ENCODE measurements around the gene PTPRN2. TPM values are rescaled to one million over a fixed set of nuclear protein-coding genes. Genes with fewer than 3 reads are reported as not detected.

The PTPRN2 gene
- total RNA-seq, 1 experiment from 2014 or later, result not detected

DNA sequence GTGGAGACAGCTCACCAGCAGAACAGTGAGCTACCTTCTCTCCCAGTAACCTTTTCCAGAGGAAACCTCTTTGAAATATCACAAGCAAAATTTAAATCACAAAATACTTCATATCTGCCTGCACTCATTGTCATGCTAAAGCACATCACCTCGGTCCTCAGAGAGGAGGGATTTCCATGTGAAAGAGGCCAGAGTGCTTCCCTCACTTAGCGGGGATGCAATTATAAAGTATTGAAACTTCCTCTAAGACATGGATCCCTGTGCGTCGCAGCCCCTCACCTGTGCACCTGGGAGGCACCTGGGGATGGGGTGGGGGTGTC is 792.9 kb downstream of the PTPRN2 start:
- no peaks in the 10 kb centered on the region; the same call in 1 of the 2 replicates for H4K20me1 ChIP-seq (ENCODE audit: insufficient read depth)
- H3F3A ChIP-seq (ENCODE audit: insufficient read depth, low read depth), result no peaks in the 10 kb centered on the region
- H3K27me3 ChIP-seq (ENCODE audit: insufficient read depth, low read depth), result peaks cover 96% of the 10 kb centered on the region
- POLR2A ChIA-PET (ENCODE audit: unreplicated experiment), result no interaction called here
- no peaks in the 10 kb centered on the region for H3K4me1 ChIP-seq (replicated peaks; ENCODE audit: insufficient read depth)
- no peak overlapping the region for H3K27ac ChIP-seq
- no peaks in the 10 kb centered on the region for H3K36me3 ChIP-seq (ENCODE audit: low read depth)
- no peak overlapping the region for H3K4me2 ChIP-seq
- no peak overlapping the region for H3K4me3 ChIP-seq
- H3K9me3 ChIP-seq (ENCODE audit: insufficient read depth, low read depth), result no peaks in the 10 kb centered on the region
- no peak for DNase-seq
- H3K9me2 ChIP-seq (ENCODE audit: insufficient read depth), result no peaks in the 10 kb centered on the region
- H3K79me2 ChIP-seq (ENCODE audit: low read depth), result no peaks in the 10 kb centered on the region
- intact Hi-C loops (cut with micrococcal nuclease; ENCODE audit: unreplicated experiment), result no loop called here
- TF ChIP-seq CTCF (conservative IDR thresholded peaks at IDR 0.05), result no peak
- TF ChIP-seq EZH2 (IDR thresholded peaks at IDR 0.05; ENCODE audit: low read depth), result no peak
- BruUV-seq (replicated peaks), result no TSS peak
- CTCF ChIA-PET, result no interaction called here
- no peak overlapping the region for H2AFZ ChIP-seq

- no peak overlapping the region for H2AFZ ChIP-seq
- intact Hi-C loops (cut with micrococcal nuclease; ENCODE audit: unreplicated experiment), result no loop called here
- no peak for DNase-seq
- H3K4me3 ChIP-seq, result no peak overlapping the region
- TF ChIP-seq EZH2 (IDR thresholded peaks at IDR 0.05; ENCODE audit: low read depth), result no peak
- TF ChIP-seq CTCF (conservative IDR thresholded peaks at IDR 0.05), result no peak
- H3K4me2 ChIP-seq, result no peak overlapping the region
- peaks cover 96% of the 10 kb centered on the region for H3K27me3 ChIP-seq (ENCODE audit: insufficient read depth, low read depth)
- no peaks in the 10 kb centered on the region for H3K4me1 ChIP-seq (replicated peaks; ENCODE audit: insufficient read depth)
- H4K20me1 ChIP-seq (ENCODE audit: insufficient read depth), result no peaks in the 10 kb centered on the region; the same call in 1 of the 2 replicates
- H3K79me2 ChIP-seq (ENCODE audit: low read depth), result no peaks in the 10 kb centered on the region
- BruUV-seq (replicated peaks), result no TSS peak
- CTCF ChIA-PET, result no interaction called here
- H3K36me3 ChIP-seq (ENCODE audit: low read depth), result no peaks in the 10 kb centered on the region
- no peak overlapping the region for H3K27ac ChIP-seq
- H3K9me2 ChIP-seq (ENCODE audit: insufficient read depth), result no peaks in the 10 kb centered on the region
- no peaks in the 10 kb centered on the region for H3K9me3 ChIP-seq (ENCODE audit: insufficient read depth, low read depth)
- POLR2A ChIA-PET (ENCODE audit: unreplicated experiment), result no interaction called here
- no peaks in the 10 kb centered on the region for H3F3A ChIP-seq (ENCODE audit: insufficient read depth, low read depth)
These were observed 793.5 kb downstream of the PTPRN2 start for GRCh38 chr7:157793973-157794745.

GRCh38 chr7:157793087-157793353 is 794.6 kb downstream of the PTPRN2 start:
- no TSS peak for BruUV-seq (replicated peaks)
- Histone ChIP-seq H3K27ac (no peak overlapping the region), H2AFZ (no peak overlapping the region), H3F3A (ENCODE audit: insufficient read depth, low read depth) (no peaks in the 10 kb centered on the region), H3K4me3 (no peak overlapping the region), H4K20me1 (ENCODE audit: insufficient read depth) (no peaks in the 10 kb centered on the region; the same call in 1 of the 2 replicates), H3K9me3 (ENCODE audit: insufficient read depth, low read depth) (no peaks in the 10 kb centered on the region), H3K4me1 (replicated peaks; ENCODE audit: insufficient read depth) (no peaks in the 10 kb centered on the region), H3K79me2 (ENCODE audit: low read depth) (no peaks in the 10 kb centered on the region), H3K36me3 (ENCODE audit: low read depth) (no peaks in the 10 kb centered on the region), H3K4me2 (no peak overlapping the region), H3K27me3 (ENCODE audit: insufficient read depth, low read depth) (peaks cover 96% of the 10 kb centered on the region), H3K9me2 (ENCODE audit: insufficient read depth) (no peaks in the 10 kb centered on the region)
- no peak for TF ChIP-seq CTCF (conservative IDR thresholded peaks at IDR 0.05)
- no peak for TF ChIP-seq EZH2 (IDR thresholded peaks at IDR 0.05; ENCODE audit: low read depth)
- intact Hi-C loops (cut with micrococcal nuclease; ENCODE audit: unreplicated experiment), result no loop called here
- POLR2A ChIA-PET (ENCODE audit: unreplicated experiment), result no interaction called here
- DNase-seq, result no peak
- CTCF ChIA-PET, result no interaction called here

Measured in PC-9 (cell line).